Breast epithelium (tissue), 4 donors: ENCODE measurements around the gene RREB1. TPM values are rescaled to one million over a fixed set of nuclear protein-coding genes. Genes with fewer than 3 reads are reported as not detected.

Experiments
- DNase-seq, 2 donors: peaks; one replicate each; pipeline ENCODE4 v3.0.0-alpha.2; 2019; ENCODE audit warnings: low spot score in 2 of 2
- H3K27ac ChIP-seq, 2 donors: fragments of 200-600 bp; sonication (generic) in 1 of 2; one replicate each; pipeline ENCODE4 v1.5.1; 2016 to 2019; ENCODE audit warnings: mild to moderate bottlenecking in 1 of 2
- H3K27me3 ChIP-seq, 2 donors: fragments of 200-600 bp; sonication (generic) in 1 of 2; one replicate each; pipeline versions ENCODE4 v1.5.1 to v1.6.0; 2017 to 2019; ENCODE audit warnings: control low read depth in 1 of 2, mild to moderate bottlenecking in 1 of 2
- H3K36me3 ChIP-seq: fragments of 200-600 bp; one replicate; pipeline ENCODE4 v1.5.1; 2019
- H3K4me1 ChIP-seq, 2 donors: fragments of 200-600 bp; sonication (generic); one replicate each; pipeline ENCODE4 v1.5.1; 2016 to 2019; ENCODE audit warnings: control low read depth in 1 of 2
- H3K4me3 ChIP-seq, 3 donors: fragments of 200-600 bp; sonication (generic); 1 replicate in 2 of 3; 2 replicates in 1 of 3; pipeline ENCODE4 v1.5.1; 2016 to 2019; ENCODE audit warnings: mild to moderate bottlenecking in 3 of 3, moderate library complexity in 2 of 3
- H3K9me3 ChIP-seq, 2 donors: fragments of 200-600 bp; sonication (generic) in 1 of 2; one replicate each; pipeline ENCODE4 v1.5.1; 2016 to 2019; ENCODE audit warnings: control low read depth in 1 of 2
- POLR2A ChIP-seq: fragments of 450-650 bp; IDR thresholded peaks from one replicate; pipeline ENCODE4 v1.6.1; 2016; ENCODE audit warnings: antibody characterized with exemption, mild to moderate bottlenecking, moderate library complexity
- POLR2AphosphoS5 ChIP-seq, 3 donors: sonication (generic); formaldehyde crosslinking; IDR thresholded peaks; one replicate each; pipeline ENCODE4 v1.6.1; 2017; ENCODE audit warnings: antibody characterized with exemption in 3 of 3
- intact Hi-C: fragments of 100-400 bp; cut with DNase I; formaldehyde crosslinking; loops from one replicate; pipeline ENCODE4 v1.15.1; 2023; ENCODE audit warnings: low total_unique reads
- total RNA-seq, 3 donors: library from RNA; depleted of rRNA; stranded (reverse); fragments of >200 nt; gene quantifications; one replicate each; pipeline ENCODE4 v1.1.0, GENCODE V29; 2016
- TF ChIP-seq, protein P1 (sequence below), 3 donors: fragments of 450-650 bp; IDR thresholded peaks; one replicate each; pipeline ENCODE4 v1.5.1; 2016 to 2017; ENCODE audit warnings: antibody characterized with exemption in 3 of 3, mild to moderate bottlenecking in 3 of 3, moderate library complexity in 3 of 3

Gene RREB1
- total RNA-seq, 3 donors from 2014 or later: 36.0 to 39.8 (median 39.7) TPM

DNA sequence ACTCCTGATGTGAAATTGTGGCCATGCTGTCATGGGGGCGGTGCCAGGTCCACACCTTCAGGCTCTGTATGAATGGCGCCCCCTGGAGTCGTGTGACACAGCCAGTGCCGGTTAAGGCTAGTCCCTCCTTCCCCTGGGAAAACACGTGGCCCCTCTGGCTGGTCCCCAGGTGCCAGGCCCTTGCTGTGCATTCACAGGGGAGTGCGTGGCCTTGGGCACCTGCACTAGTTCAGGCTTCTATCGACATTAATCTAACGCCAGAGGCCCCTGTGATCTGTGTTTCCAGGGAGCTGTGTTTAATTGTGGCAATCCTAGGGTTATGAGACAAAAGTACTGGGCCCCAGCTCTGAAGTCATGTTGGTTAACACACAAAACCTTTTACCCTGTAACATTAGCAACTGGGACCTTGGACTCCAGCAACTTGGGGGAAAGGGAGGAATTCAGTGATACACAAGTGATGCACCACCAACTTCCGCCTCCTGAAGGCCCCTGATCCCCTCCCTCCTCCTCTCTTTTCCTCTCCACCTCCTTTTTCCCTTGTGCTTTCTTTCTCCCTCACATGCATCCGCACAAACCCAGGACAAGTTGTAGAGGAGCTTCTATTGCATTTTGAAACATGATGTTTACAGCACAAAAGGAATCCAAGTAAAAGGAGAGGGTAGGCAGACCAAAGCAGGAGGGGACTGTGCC is 131.3 kb downstream of the RREB1 start:
- Histone ChIP-seq H3K4me3 (no peak overlapping the region), H3K36me3 (no peaks in the 10 kb centered on the region), H3K4me1 (peaks cover 0 to 5% of the 10 kb centered on the region in 2 donors), H3K27me3 (no peaks in the 10 kb centered on the region), H3K27ac (peak overlapping the region; percentile 48 to 85), H3K9me3 (no peaks in the 10 kb centered on the region)
- TF ChIP-seq POLR2AphosphoS5 (IDR thresholded peaks at IDR 0.05) (peak in 1 of 3 donors; percentile 28), POLR2A (no peak)
- TF ChIP-seq, protein P1, sequence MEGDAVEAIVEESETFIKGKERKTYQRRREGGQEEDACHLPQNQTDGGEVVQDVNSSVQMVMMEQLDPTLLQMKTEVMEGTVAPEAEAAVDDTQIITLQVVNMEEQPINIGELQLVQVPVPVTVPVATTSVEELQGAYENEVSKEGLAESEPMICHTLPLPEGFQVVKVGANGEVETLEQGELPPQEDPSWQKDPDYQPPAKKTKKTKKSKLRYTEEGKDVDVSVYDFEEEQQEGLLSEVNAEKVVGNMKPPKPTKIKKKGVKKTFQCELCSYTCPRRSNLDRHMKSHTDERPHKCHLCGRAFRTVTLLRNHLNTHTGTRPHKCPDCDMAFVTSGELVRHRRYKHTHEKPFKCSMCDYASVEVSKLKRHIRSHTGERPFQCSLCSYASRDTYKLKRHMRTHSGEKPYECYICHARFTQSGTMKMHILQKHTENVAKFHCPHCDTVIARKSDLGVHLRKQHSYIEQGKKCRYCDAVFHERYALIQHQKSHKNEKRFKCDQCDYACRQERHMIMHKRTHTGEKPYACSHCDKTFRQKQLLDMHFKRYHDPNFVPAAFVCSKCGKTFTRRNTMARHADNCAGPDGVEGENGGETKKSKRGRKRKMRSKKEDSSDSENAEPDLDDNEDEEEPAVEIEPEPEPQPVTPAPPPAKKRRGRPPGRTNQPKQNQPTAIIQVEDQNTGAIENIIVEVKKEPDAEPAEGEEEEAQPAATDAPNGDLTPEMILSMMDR (IDR thresholded peaks at IDR 0.05): peak in 2 of 3 donors; percentile 72 to 73
- intact Hi-C loops: no loop called here
- peak; percentile 79 to 94 for DNase-seq

DNA sequence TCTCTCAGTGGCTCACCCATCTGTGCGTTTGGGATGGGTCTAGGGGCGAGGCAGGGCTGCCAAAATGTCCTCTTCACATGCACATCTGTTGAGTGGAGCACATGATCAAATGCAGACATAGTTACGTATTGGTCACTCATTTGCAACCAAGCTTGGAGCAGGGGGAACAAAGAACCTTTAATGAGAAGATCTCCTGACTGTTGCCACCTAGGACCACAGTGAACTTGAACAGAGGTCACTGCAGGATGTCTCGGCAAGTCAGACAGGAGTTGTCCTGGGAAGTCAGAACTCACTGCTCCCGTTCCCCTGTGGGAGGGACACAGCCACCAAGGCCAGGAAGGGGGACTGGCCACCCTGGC is 131.8 kb downstream of the RREB1 start:
- TF ChIP-seq, protein P1 (IDR thresholded peaks at IDR 0.05): no peak
- TF ChIP-seq POLR2AphosphoS5 (IDR thresholded peaks at IDR 0.05): no peak
- TF ChIP-seq POLR2A: no peak
- H3K27ac ChIP-seq: peak overlapping the region; percentile 7 to 16
- no peak for DNase-seq
- intact Hi-C loops: no loop called here
- H3K27me3 ChIP-seq: no peaks in the 10 kb centered on the region
- no peaks in the 10 kb centered on the region for H3K36me3 ChIP-seq
- no peaks in the 10 kb centered on the region for H3K9me3 ChIP-seq
- H3K4me3 ChIP-seq: no peak overlapping the region
- peaks cover 0 to 5% of the 10 kb centered on the region in 2 donors for H3K4me1 ChIP-seq

DNA sequence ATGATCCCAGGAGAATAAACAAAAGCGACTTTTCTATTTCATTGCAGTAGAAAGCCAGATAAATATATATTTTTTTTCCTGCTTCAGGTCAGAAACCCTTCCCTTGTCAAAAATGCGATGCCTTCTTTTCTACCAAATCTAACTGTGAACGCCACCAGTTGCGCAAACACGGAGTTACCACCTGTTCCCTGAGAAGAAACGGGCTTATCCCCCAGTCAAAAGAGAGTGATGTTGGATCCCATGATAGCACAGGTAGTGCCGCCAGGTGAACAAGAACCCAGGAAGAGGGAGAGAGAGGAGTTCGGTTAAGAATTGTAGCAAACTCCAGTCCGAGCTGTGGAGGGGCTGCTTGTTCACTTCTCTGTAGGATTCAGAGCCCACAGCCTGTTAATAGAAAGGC is 132.6 kb downstream of the RREB1 start:
- no peaks in the 10 kb centered on the region for H3K9me3 ChIP-seq
- TF ChIP-seq, protein P1 (IDR thresholded peaks at IDR 0.05): no peak
- TF ChIP-seq POLR2AphosphoS5 (IDR thresholded peaks at IDR 0.05) (no peak), POLR2A (no peak)
- no peaks in the 10 kb centered on the region for H3K27me3 ChIP-seq
- intact Hi-C loops: no loop called here
- no peak for DNase-seq
- peak overlapping the region in 1 of 2 donors; percentile 4 for H3K27ac ChIP-seq
- H3K4me3 ChIP-seq: no peak overlapping the region
- H3K4me1 ChIP-seq: peaks cover 0 to 3% of the 10 kb centered on the region in 2 donors
- H3K36me3 ChIP-seq: no peaks in the 10 kb centered on the region

DNA sequence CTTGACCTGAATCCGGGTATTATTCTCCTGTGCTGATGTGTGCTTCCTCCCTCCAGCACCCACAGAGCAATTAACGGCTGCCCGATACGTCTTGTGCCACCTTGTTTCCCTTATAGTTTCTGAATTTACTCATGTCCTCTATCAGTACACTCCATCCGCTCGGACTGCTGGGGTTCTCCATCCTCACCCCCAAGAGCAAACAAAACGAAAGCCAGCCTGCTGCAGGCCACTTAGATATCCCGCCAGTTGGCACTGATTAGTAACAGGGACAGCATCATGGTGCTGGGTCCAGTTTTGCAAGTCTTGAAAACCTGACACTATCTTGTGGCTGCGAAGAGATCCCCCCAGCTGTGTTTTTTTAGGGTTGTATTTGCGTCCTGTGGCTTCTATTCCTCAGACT is 133.4 kb downstream of the RREB1 start:
- no peaks in the 10 kb centered on the region for H3K9me3 ChIP-seq
- H3K4me1 ChIP-seq: no peaks in the 10 kb centered on the region
- H3K36me3 ChIP-seq: no peaks in the 10 kb centered on the region
- DNase-seq: peak in 1 of 2 donors; percentile 38
- intact Hi-C loops: no loop called here
- H3K4me3 ChIP-seq: no peak overlapping the region
- H3K27ac ChIP-seq: peak overlapping the region; percentile 43 to 64
- no peaks in the 10 kb centered on the region for H3K27me3 ChIP-seq
- no peak for TF ChIP-seq POLR2A

DNA sequence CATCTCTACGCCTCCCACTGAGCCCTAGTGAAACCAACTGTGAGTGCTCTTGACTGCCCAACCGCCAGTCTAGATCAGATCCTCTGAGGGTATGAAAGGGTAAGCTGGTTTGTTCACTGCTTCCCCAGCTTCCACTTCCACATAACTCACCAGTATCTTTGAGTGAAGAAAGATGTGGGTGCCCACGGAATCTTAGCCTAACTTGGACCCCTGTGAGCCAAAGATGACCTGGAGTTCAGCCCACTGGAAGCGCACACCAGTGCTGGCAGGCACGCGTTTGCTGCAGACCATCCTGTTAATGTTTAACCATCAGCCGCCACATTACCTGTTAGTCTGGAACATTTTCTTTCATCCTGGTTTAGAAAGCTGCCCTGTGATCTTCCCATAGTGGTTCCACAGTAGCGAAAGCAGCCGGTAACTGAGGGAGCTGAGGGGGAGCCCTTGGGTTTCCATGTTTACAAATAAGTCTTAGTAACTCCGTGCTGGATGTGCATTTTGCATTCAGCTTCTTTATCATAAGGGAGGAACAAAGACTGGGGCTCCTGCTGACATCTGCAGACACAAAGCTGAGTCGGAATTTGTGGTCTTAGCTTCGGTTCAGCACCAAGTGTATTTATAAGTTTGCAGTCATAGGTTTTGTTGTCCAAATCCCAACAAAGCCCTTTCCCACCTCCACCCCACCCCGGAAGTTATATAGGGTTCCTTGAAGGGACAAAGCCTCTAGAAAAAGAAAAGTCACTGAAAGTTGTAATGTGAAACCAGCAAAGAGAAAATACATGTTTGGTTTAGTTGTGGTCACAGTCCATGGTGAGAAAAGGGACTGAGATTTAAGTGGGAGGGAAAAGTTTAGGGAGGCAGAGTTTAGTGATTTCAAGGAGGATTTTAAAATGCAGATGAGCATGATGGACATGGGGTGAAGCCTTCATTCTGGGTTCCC is 134.2 kb downstream of the RREB1 start:
- intact Hi-C loops: no loop called here
- no peaks in the 10 kb centered on the region for H3K27me3 ChIP-seq
- peak overlapping the region; percentile 43 to 64 for H3K27ac ChIP-seq
- no peak overlapping the region for H3K4me3 ChIP-seq
- TF ChIP-seq, protein P1 (IDR thresholded peaks at IDR 0.05): no peak
- no peak for TF ChIP-seq POLR2A
- H3K36me3 ChIP-seq: no peaks in the 10 kb centered on the region
- H3K9me3 ChIP-seq: no peaks in the 10 kb centered on the region
- DNase-seq: no peak
- H3K4me1 ChIP-seq: no peaks in the 10 kb centered on the region
